Large intestine (tissue), 3 donors: Measurements from ENCODE around the gene FBXL7. TPM values are rescaled to one million over a fixed set of nuclear protein-coding genes. Genes with fewer than 3 reads are reported as not detected.
A peak's percentile ranks its signal among the peaks of the same experiment; 100 is the strongest.

Experiments
- DNase-seq, 2 donors: peaks; one replicate each; pipeline versions ENCODE4 v3.0.0 to v3.0.0-alpha.2; 2013
- H3K27ac ChIP-seq: one replicate; pipeline ENCODE4 v1.5.1; 2013; ENCODE audit warnings: low read length
- H3K27me3 ChIP-seq: 2 replicates; pipeline ENCODE4 v1.6.1; 2013; ENCODE audit warnings: low read length; ENCODE audit not compliant: control insufficient read depth, insufficient read depth
- H3K36me3 ChIP-seq: 2 replicates; pipeline ENCODE4 v1.6.1; 2013; ENCODE audit warnings: low read length; ENCODE audit not compliant: control insufficient read depth, insufficient read depth
- H3K4me1 ChIP-seq: one replicate; pipeline ENCODE4 v1.6.1; 2013; ENCODE audit warnings: low read length; ENCODE audit not compliant: control insufficient read depth, insufficient read depth
- H3K4me3 ChIP-seq: one replicate; pipeline ENCODE4 v1.5.1; 2013; ENCODE audit warnings: low read length
- H3K9me3 ChIP-seq: one replicate; pipeline ENCODE4 v1.6.1; 2013; ENCODE audit warnings: mild to moderate bottlenecking, low read depth, low read length, moderate library complexity; ENCODE audit not compliant: control insufficient read depth
- WGBS: methylation state at CpG from one replicate; pipeline ENCODE4 v1.1.5; 2013; ENCODE audit warnings: low lambda C conversion rate; ENCODE audit not compliant: insufficient coverage; 5-methylcytosine and 5-hydroxymethylcytosine counted together
- polyA plus RNA-seq: library from polyadenylated mRNA; unstranded; fragments of 120-200 nt; gene quantifications from one replicate; pipeline ENCODE4 v1.2.1, GENCODE V29; 2013

FBXL7 gene
- polyA plus RNA-seq, 1 donor: 7.2 TPM

DNA sequence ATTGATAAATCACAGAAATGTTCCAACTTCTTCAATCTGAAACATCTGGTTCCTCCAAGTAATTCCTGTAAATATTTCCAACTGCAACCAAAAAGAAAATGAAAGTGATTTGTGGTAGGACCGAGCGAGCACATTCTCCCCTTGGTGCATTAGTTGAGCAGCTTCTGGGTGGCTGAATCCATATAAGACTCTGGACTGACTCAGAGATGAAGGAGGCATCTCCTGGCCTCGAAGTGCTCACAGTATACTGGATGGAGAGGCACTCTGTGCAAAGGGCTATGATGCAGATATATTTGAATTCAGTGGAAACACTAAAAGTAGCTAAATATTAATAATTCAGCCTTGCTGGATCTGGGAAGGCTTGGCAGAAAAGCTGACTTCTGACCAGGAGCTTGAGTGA, 414.7 kb downstream of the FBXL7 start:
- no CpG with 5 or more reads among the region's 3 CpGs for WGBS
- no peaks in the 10 kb centered on the region for H3K4me1 ChIP-seq
- no peaks in the 10 kb centered on the region for H3K27me3 ChIP-seq
- no peaks in the 10 kb centered on the region for H3K36me3 ChIP-seq
- DNase-seq: no peak
- no peak overlapping the region for H3K4me3 ChIP-seq
- peaks cover 3% of the 10 kb centered on the region for H3K9me3 ChIP-seq
- H3K27ac ChIP-seq: no peak overlapping the region

DNA sequence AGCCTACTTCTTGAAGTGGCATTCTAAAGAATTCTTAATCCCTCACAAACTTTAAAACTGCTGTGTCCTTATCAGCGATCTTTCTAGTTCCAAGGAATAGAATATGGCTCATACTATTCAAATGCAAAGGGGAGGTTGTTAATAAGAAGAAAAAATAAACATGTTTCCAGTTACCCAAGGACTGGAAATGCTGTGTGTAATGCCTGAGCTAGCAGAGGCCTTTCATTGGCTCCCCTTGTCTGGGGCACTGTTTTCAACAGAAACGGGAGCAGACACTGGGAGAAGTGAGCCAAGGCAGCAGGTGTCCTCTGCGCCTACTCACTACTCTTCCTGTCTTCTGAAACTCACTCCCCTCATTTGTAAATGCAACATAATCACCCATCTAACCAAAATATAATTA, 426.6 kb downstream of the FBXL7 start:
- Histone ChIP-seq H3K27me3 (no peaks in the 10 kb centered on the region), H3K4me3 (no peak overlapping the region), H3K4me1 (no peaks in the 10 kb centered on the region), H3K36me3 (peaks cover 2% of the 10 kb centered on the region), H3K9me3 (peaks cover 5% of the 10 kb centered on the region), H3K27ac (no peak overlapping the region)
- WGBS: no CpG with 5 or more reads among the region's 3 CpGs
- DNase-seq: no peak

DNA sequence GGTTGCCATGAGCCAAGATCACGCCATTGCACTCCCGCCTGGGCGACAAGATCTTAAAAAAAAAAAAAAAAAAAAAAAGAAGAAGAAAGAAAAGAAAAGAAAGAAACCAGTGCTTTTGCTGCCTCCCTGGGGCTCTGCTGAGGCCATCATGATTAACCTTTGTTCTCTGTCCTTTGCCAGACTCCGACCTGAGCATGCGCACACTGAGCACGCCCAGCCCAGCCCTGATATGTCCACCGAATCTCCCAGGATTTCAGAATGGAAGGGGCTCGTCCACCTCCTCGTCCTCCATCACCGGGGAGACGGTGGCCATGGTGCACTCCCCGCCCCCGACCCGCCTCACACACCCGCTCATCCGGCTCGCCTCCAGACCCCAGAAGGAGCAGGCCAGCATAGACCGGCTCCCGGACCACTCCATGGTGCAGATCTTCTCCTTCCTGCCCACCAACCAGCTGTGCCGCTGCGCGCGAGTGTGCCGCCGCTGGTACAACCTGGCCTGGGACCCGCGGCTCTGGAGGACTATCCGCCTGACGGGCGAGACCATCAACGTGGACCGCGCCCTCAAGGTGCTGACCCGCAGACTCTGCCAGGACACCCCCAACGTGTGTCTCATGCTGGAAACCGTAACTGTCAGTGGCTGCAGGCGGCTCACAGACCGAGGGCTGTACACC, 427.9 kb downstream of the FBXL7 start:
- WGBS: no CpG with 5 or more reads among the region's 38 CpGs
- peaks cover 5% of the 10 kb centered on the region for H3K9me3 ChIP-seq
- H3K27ac ChIP-seq: no peak overlapping the region

DNA sequence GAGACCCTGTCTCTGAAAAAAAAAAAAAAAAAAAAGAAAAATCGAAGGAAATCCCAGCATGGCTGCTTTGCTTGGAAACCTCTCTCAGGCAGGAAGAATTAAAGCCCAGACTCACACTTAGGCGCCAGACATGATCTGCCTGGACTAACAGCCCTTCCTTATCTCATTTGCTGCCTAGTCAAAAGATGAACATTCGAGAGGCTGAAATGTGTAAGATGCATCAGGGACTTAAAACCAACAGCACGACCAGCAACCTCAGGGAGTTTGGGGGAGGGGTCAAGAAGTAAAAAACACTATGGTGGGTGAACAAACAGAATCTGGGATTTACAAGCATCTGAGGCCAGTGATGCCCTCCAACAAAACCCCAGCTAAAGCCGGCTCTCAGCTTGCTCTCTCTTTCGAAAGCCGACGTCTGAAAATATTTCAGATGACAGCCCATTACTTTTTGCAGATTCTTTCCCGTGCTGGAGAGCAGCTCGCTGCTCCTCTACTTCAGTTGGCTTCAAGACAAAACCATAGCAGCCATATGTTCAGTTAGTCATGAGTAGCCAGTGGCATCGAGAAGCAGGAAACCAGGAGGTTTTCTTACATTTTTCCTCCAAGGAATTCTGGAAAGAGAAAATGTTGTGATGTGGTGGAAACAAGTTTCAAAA, 429.8 kb downstream of the FBXL7 start:
- Histone ChIP-seq H3K27me3 (no peaks in the 10 kb centered on the region), H3K4me3 (no peak overlapping the region), H3K36me3 (peaks cover 2% of the 10 kb centered on the region), H3K27ac (no peak overlapping the region), H3K9me3 (peaks cover 5% of the 10 kb centered on the region), H3K4me1 (no peaks in the 10 kb centered on the region)
- DNase-seq: peak in 1 of 2 donors; percentile 8
- no CpG with 5 or more reads among the region's 11 CpGs for WGBS

More for the DNA sequence above, 427.9 kb downstream of the FBXL7 start:
- no peak for DNase-seq
- no peaks in the 10 kb centered on the region for H3K4me1 ChIP-seq
- no peak overlapping the region for H3K4me3 ChIP-seq
- no peaks in the 10 kb centered on the region for H3K27me3 ChIP-seq
- H3K36me3 ChIP-seq: peaks cover 2% of the 10 kb centered on the region

DNA sequence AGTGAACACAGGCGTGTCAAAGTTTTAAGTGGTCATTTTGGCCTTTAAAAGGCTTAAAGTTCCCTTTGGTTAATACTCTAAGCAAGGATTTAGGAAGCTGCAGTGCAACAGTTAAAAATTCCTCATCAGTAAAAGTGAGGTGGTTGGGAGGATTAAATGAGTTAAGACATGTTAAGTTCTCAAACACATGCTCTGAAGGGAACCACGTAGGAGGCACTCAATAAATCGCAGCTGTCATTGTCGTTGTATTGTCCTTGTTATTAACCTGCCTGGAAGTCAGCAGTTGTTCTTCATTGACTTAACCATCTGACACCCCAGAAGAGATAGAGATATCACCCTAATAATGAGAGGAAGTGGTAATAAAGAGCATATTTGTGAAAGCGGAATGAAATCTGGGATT, 432.1 kb downstream of the FBXL7 start:
- Histone ChIP-seq H3K36me3 (peaks cover 7% of the 10 kb centered on the region), H3K4me3 (no peak overlapping the region), H3K27me3 (no peaks in the 10 kb centered on the region), H3K27ac (no peak overlapping the region), H3K9me3 (peaks cover 14% of the 10 kb centered on the region), H3K4me1 (no peaks in the 10 kb centered on the region)
- DNase-seq: no peak
- no CpG with 5 or more reads among the region's 5 CpGs for WGBS

DNA sequence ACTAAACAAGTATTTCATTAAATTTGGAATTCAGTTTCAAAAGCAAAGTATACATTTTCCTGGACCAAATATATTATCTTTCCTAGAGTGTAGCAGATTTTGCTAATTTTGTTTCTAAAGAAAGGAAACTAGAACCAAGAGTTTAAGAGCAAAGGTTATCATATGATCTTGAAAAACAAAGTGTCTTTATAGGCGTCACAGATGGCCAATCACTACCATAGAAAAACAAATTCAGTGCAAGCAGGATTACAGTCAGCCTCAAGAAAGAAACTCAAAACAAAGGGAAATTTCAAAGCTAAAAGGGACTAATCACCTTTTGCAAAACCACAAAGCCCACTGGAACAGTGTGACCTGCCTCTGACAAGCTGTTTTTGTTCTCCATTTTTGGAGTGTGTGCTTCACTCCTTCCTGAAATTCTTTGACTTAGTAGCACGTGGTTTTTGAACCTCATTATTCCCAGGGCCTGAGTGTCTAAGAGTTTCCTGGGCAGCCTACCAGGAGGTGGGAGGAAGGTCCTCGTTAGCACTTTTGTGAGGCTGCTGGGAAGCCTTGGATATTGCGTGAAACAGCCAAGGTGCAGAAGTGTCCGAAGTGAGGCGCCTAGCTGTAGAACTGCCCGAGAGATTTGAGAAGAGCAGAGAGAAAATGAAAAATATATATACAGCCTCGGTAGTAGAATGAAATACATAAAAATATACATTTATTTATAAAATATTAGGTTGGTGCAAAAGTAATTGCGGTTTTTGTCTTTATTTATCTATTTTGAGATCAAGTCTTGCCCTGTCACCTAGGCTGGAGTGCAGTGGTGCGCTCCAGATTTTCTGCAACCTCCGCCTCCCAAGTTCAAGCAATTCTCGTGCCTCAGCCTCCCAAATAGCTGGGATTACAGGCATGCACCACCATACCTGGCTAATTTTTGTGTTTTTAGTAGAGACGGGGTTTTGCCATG, 433.6 kb downstream of the FBXL7 start:
- H3K27me3 ChIP-seq: no peaks in the 10 kb centered on the region
- no peaks in the 10 kb centered on the region for H3K4me1 ChIP-seq
- WGBS: 76% methylated on average over 5 of the region's 13 CpGs
- H3K27ac ChIP-seq: no peak overlapping the region
- no peak for DNase-seq
- peaks cover 11% of the 10 kb centered on the region for H3K36me3 ChIP-seq
- H3K4me3 ChIP-seq: no peak overlapping the region
- peaks cover 10% of the 10 kb centered on the region for H3K9me3 ChIP-seq

DNA sequence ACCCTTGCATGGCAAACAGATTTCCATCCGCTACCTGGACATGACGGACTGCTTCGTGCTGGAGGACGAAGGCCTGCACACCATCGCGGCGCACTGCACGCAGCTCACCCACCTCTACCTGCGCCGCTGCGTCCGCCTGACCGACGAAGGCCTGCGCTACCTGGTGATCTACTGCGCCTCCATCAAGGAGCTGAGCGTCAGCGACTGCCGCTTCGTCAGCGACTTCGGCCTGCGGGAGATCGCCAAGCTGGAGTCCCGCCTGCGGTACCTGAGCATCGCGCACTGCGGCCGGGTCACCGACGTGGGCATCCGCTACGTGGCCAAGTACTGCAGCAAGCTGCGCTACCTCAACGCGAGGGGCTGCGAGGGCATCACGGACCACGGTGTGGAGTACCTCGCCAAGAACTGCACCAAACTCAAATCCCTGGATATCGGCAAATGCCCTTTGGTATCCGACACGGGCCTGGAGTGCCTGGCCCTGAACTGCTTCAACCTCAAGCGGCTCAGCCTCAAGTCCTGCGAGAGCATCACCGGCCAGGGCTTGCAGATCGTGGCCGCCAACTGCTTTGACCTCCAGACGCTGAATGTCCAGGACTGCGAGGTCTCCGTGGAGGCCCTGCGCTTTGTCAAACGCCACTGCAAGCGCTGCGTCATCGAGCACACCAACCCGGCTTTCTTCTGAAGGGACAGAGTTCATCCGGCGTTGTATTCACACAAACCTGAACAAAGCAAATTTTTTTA, 436.7 kb downstream of the FBXL7 start:
- WGBS: no CpG with 5 or more reads among the region's 60 CpGs
- Histone ChIP-seq H3K9me3 (peaks cover 10% of the 10 kb centered on the region), H3K36me3 (peaks cover 11% of the 10 kb centered on the region), H3K4me3 (no peak overlapping the region), H3K27ac (no peak overlapping the region), H3K27me3 (no peaks in the 10 kb centered on the region), H3K4me1 (no peaks in the 10 kb centered on the region)
- DNase-seq: no peak

DNA sequence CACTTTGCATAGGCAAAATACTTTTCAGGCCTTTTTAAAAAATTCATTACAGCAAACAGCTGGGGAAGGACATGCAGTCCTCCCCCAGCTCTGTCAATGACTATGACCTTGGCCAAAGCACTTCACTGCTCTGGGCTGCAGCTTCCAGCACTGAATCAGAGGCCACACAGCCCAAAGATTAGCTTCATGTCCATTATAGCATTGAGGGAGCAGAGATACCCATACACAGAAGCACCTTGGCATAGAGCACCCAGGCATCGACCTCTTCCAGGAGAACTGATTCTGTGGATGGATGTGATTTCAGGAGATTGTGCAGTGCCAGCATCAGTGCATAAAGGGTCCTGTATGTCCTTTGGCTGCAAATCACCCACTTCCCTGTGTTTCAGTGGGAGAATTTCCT, 437.7 kb downstream of the FBXL7 start:
- Histone ChIP-seq H3K9me3 (peaks cover 10% of the 10 kb centered on the region), H3K4me3 (no peak overlapping the region), H3K36me3 (peaks cover 11% of the 10 kb centered on the region), H3K27ac (no peak overlapping the region), H3K4me1 (no peaks in the 10 kb centered on the region), H3K27me3 (no peaks in the 10 kb centered on the region)
- no peak for DNase-seq
- WGBS: no CpG with 5 or more reads among the region's 1 CpG

DNA sequence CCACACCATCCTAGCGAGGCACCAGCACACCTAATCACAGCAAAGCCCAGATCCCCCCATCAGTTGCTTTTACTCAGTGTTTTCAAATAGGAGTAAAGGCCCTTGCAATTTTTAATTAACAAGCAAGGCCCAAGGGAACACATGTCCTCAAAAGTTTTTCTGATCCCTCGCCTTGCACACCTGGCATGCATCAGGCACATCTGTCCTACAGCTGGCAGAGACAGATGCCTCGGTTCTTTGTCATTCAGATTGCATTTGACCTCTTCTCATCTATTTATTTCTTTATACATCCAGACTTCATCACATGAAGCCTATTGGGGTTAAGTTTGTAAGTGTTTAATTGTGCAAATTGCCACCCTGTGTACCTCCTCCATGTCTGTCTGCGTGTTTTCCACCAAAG, 438.2 kb downstream of the FBXL7 start:
- no peak for DNase-seq
- Histone ChIP-seq H3K4me1 (no peaks in the 10 kb centered on the region), H3K27ac (no peak overlapping the region), H3K9me3 (peaks cover 10% of the 10 kb centered on the region), H3K27me3 (no peaks in the 10 kb centered on the region), H3K36me3 (peaks cover 11% of the 10 kb centered on the region), H3K4me3 (no peak overlapping the region)
- 100% methylated on average over 1 of the region's 4 CpGs for WGBS

DNA sequence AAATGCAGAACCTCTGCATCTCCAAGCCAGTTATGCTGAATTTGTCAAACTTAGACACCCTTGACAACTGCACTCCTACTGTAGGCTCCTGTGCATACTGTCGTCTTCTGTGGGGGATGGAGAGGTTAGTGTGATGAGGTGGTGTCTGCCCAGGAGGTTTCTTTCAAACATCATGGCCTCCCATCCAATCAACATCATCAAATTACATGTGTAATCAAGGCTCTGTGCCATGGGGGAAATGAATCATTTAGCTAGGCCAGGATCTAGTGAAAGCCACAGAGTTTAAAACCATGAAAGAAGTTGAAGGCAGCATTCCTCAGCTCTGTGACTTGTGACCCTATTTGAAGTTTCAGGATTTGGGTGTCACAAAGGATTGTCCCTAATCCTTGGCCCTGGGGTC, 439.0 kb downstream of the FBXL7 start:
- no peak for DNase-seq
- H3K27ac ChIP-seq: no peak overlapping the region
- no peaks in the 10 kb centered on the region for H3K4me1 ChIP-seq
- H3K9me3 ChIP-seq: peaks cover 10% of the 10 kb centered on the region
- no CpG with 5 or more reads among the region's 1 CpG for WGBS
- H3K27me3 ChIP-seq: no peaks in the 10 kb centered on the region
- peaks cover 11% of the 10 kb centered on the region for H3K36me3 ChIP-seq
- H3K4me3 ChIP-seq: no peak overlapping the region
